HG03095 (cell line): ENCODE data around the gene TTC9B.
A peak's percentile ranks its signal among the peaks of the same experiment; 100 is the strongest.

Experiments
- ATAC-seq: cut with Tn5 transposase; IDR thresholded peaks from one replicate; pipeline ENCODE4 v1.9.1; 2021; ENCODE audit warnings: moderate library complexity; ENCODE audit not compliant: unreplicated experiment

TTC9B gene

DNA sequence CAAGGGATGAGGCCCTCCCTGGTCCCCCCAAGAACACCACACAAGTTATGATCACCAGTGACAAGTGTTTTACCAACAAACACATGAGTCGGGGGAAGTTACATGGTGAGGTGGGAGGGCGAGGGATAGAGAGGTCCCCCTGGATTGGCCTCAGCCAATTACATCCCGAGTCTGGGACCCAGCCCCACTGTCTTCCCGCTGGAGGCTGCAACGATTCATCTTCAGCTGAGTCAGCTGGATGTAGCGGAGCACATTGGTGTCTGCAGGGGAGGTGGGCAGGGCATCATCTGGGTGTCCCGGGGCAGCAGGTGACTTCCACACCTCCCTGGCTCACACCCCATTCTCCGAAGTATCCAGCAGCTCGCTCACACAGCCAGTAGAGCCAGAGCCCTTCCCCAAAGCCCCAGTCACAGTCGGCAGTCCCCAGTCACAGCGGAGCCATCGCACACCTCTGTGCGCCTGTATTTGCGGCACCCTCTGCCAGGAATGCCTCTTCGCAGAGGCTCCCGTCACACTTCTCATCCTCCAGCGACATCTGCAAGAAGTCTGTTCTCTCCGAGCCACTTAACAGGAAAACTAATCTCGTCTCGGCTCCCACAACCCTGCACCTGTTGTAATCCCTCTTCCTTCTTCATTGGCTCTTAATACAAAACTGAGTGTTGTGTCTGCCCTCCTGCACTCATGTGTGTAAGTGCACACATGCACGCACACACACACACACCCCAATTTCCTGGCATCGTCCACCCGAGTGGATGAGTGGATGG is 2.0 kb downstream of the TTC9B start:
- no peak for ATAC-seq

DNA sequence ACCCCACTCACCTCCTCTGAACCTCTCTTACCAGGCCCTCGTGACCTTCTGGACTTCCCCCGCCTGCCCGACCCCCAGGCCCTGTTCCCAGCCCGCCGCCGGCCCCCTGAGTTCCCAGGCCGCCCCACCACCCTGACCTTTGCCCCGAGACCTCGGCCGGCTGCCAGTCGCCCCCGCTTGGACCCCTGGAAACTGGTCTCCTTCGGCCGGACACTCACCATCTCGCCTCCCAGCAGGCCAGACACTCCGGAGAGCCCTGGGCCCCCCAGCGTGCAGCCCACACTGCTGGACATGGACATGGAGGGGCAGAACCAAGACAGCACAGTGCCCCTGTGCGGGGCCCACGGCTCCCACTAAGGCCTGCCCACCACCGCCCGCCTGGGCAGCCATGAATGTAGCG is 3.2 kb downstream of the TTC9B start:
- no peak for ATAC-seq

DNA sequence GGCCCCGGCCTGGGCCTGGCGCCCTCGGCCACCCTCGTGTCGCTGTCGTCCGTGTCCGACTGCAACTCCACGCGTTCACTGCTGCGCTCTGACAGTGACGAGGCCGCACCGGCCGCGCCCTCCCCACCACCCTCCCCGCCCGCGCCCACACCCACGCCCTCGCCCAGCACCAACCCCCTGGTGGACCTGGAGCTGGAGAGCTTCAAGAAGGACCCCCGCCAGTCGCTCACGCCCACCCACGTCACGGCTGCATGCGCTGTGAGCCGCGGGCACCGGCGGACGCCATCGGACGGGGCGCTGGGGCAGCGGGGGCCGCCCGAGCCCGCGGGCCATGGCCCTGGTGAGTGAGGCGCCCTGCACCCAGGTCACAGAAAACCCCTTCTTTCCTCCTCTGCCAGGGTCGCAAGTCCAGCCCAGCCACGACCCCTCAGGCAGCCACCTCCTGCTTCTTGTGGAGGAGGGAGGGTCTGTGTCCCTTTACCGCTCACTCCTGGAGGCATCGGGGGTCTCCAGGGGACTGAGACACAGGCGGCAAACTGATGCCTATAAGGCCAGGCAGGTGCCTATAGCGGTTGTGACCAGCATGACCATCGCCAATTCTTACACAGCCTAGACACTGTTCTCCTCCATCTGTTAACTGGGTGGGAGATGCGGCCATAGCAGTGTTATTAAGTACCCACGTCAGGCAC is 4.2 kb downstream of the TTC9B start:
- ATAC-seq, result no peak

DNA sequence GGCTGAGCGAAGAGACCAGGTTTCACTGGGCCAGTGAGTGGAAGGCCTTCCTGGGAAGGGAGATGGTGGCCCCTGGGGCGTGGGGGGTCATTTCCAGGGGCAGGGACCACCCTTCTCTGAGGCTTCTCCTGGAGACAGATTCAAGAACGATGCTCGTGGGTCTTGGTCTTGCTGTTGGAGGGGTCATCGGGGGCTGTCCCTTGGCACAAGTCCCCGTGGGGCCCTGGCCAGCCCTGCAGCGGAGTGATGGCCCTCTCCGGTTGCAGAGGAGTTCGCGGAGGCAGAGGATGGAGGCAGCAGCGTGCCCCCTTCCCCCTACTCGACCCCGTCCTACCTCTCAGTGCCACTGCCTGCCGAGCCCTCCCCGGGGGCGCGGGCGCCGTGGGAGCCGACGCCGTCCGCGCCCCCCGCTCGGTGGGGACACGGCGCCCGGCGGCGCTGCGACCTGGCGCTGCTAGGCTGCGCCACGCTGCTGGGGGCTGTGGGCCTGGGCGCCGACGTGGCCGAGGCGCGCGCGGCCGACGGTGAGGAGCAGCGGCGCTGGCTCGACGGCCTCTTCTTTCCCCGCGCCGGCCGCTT is 4.8 kb downstream of the TTC9B start:
- no peak for ATAC-seq

DNA sequence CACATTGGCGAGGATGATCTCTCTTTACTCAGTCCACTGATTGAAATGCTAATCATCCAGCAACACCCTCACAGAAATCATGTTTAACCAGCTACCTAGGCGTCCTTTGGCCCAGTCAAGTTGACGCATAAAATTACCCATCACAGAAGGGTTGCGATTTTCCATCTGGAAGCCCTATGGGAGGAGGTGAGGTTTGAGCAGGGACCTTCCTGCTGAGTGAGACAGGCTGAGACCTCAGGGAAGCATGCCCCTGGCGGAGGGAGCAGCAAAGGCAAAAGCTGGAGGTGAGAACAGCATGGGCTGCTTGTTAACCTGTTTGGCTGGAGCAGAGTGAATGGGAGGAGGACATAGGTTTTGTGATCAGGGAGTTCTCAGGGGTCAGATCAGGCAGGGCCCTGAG is 7.3 kb downstream of the TTC9B start:
- no peak for ATAC-seq

DNA sequence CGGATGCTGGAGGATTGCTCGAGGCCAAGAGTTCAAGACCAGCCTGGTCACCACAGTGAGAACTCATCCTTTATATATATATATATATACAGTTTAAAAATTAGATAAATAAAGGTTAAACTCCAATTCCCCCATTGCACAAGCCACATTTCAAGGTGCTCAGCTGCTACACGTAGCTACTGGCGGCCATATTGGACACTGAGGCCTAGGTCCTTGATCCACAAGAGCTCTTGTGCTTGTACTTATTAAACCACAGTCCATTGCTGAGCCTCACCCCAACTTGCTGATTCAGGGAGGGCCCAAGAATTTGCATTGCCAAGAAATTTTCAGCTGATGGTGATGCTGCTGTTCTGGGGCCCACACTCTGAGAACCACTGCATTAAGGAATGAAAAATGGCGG is 9.6 kb downstream of the TTC9B start:
- no peak for ATAC-seq

DNA sequence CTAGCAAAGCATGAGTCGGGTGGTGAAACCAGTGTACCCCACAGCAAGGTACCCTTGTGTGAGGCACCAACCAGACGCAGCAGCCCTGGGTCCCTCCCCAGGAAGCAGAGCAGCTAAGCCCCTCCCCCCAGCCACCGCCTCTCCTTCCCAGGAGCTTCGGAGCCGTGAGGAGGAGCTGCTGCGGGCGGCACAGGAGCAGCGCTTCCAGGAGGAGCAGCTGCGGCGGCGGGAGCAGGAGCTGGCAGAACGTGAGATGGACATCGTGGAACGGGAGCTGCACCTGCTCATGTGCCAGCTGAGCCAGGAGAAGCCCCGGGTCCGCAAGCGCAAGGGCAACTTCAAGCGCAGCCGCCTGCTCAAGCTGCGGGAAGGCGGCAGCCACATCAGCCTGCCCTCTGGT is 12.4 kb downstream of the TTC9B start:
- ATAC-seq, result no peak

DNA sequence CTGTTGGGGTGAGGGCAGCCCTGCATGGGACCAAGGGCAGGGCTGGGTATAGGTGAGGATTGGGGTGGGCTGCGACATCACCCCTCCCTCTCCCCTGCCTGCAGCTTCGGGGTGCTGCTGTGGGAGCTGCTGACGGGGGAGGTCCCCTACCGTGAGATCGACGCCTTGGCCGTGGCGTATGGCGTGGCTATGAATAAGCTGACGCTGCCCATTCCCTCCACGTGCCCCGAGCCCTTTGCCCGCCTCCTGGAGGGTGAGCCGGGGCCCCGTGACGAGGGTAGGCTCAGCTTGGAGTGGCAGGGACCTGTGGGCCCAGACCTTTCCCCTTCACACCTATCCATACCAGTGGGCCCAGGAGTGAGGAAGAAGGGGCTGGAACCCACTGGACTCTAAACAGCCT is 13.8 kb downstream of the TTC9B start:
- no peak for ATAC-seq

DNA sequence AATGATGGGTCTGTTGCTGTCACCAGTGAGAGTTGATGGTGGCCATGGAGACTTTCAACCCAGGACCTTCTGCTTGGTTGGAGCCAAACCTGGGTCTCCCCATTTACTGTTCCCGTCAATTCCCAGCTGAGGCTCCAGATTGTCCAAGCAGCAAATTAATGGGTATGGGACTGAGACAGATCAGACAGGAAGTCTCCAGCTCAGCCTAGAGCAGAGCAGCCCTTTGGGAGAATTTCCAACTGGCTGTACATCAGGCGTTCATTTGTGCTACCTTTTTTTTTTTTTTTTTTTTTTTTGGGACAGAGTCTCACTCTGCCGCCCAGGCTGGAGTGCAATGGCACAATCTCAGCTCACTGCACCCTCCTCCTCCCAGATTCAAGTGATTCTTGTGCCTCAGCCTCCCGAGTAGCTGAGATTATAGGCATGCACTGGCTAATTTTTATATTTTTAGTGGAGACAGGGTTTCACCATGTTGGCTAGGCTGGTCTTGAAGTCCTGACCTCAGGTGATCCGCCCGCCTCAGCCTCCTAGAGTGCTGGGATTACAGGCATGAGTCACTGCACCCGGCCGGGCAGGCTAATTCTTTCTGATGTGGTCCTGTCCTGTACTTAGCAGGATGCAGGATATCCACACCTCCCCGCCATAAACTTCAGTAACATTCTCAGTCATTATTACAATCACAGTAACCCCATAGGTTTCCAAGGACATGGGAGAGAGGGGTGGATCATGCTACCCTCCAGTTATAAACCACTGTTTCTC is 17.7 kb downstream of the TTC9B start:
- no peak for ATAC-seq

DNA sequence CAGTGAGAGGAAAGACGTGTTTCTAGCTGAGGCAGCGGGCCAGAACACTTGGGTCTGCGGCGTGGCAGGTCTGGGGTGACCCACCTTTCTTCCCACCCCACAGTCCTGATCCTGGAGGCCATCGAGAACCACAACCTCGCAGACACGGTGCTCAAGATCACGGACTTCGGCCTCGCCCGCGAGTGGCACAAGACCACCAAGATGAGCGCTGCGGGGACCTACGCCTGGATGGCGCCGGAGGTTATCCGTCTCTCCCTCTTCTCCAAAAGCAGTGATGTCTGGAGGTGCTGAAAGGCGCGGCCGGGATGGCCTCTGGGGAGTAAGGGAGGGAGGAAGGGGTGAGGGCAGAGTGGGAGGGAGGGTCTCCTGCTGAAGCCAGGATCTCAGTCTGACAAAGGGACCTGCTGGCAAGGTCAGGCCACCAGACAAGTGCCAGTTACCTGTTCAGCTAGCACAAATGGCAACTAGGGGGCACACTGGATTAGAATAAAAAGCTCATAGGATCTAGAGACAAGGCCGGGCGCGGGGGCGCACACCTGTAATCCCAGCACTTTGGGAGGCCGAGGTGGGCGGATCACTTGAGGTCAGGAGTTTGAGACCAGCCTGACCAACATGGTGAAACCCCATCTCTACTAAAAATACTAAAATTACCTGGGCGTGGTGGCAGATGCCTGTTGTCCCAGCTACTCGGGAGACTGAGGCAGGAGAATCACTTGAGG is 19.8 kb downstream of the TTC9B start:
- no peak for ATAC-seq

DNA sequence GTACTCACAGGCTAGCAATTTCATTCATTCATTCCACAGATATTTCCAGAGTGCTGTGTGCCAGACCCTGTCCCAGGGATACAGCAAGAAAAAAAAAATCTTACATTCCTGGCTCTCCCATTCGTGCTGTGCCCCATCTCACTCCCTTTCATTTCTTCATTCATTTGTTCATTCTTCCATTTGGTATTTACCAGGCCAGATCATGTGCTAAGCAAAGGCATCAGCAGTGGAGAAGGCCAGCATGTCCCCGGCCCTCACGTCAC is 24.7 kb downstream of the TTC9B start:
- no peak for ATAC-seq

DNA sequence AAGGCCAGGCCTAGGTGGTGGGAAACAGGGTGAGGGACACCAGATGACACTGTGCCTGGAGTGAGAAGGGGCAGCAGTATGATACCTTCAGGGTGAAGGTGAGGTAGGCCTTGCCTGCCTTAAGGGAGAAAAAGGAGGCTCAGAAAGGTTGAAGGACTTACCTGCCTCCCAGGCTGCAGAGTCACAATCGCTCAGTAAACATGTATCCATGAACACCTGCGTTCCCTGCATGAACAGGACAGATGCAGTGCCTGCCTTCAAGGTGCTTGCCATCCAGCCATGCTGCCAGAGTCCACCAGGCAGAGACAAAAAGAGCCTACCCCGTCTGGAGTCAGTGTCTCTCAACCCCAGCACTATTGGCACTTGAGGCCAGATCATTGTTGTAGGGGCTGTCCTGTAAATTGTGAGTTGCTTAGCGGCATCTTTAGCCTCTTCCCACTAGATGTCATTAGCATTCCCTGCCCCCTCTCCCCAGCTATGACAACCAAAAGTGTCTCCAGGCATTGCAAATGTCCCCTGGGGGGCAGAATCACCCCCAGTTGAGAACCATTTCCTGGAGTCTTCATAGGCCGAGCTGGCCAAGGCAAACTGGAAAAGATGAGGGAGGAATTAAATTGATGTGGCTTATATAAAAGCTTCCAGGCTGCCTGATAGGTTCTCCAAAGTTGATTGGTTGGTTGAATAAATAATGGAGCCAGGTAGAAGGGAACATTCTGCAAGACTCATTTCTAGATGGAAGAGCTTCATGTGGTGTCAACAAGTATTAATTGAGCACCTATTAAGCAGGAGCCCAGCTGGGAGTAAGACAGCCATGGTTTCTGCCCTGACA is 25.2 kb downstream of the TTC9B start:
- ATAC-seq, result no peak

DNA sequence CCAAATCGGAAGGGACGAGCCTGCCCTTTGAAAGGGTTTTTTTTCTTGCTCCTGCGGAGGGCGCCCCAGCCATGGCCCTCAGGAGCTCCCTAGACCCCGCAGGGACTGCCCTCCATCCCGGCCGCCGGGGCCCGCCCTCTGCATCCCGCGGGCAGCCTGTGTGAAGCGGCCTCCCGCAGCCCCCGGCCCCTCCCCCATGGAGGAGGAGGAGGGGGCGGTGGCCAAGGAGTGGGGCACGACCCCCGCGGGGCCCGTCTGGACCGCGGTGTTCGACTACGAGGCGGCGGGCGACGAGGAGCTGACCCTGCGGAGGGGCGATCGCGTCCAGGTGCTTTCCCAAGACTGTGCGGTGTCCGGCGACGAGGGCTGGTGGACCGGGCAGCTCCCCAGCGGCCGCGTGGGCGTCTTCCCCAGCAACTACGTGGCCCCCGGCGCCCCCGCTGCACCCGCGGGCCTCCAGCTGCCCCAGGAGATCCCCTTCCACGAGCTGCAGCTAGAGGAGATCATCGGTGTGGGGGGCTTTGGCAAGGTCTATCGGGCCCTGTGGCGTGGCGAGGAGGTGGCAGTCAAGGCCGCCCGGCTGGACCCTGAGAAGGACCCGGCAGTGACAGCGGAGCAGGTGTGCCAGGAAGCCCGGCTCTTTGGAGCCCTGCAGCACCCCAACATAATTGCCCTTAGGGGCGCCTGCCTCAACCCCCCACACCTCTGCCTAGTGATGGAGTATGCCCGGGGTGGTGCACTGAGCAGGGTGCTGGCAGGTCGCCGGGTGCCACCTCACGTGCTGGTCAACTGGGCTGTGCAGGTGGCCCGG is 26.1 kb downstream of the TTC9B start:
- ATAC-seq, result peak; percentile 4

DNA sequence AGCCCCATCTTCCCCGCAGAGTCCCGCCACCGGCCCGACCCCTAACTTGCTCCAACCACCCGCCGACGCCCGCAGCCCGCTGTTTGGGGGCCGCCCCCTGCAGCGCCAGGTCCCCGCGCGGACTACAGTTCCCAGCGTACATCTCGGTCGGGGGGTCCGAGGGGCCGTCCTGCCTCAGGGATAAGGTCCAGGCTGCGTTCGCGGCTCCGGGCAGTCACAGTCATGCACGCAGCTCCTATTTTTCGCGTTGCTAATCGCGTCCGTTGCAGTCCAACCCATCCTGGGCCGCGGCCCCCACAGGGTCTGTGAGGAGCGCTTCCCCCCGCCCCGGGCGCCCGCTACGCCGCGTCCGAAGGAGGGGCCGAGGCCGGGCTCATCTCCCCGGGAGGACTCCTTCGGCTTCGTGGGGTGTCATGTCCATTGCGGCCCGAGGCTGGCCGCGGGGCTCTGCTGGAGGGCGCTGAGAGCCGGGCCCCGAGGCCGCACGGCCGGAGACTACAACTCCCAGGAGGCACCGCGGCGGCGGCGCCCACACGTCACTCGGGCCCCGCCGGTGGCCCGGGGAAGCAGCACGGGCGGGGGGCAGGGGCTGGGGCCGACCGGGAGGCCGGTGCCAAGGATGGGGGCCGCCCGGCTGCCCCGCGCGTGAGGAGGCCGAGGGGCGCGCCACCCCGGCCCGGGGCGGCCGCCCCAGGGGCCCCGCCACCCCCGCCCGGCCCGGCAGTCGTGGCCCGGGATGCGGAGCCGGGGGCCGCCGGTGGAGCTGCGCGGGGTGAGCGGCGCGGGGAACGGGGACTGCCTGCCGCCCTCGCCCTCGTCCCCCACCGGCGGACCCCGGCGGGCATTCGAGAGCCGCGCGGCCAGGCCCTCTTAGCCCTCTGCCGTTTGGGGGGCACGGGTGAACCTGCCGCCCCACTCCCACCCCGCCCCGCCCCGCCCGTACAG is 27.0 kb downstream of the TTC9B start, which contains the start of gene MAP3K10:
Gene MAP3K10 (plus strand): TSS at position 536 of the 945 bp plus-strand sequence. CDS start 606 bp downstream, outside the sequence.
- peak; percentile 68 for ATAC-seq

DNA sequence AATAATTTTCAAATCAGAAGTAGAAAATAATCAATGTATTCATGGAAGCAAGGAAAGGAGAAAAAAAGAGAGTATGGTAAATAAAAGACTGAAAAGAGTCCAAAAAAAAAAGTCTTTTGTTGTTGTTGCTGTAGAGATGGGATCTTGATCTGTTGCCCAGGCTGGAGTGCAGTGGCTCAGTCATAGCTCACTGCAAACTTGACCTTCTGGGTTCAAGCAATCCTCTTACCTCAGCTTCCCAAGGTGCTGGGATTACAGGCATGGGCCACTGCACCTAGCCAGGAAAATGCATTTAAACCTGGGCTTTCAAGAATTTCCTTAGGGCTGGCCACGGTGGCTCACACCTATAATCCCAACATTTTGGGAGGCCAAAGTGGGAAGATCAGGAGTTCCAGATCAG is 33.9 kb downstream of the TTC9B start:
- no peak for ATAC-seq

DNA sequence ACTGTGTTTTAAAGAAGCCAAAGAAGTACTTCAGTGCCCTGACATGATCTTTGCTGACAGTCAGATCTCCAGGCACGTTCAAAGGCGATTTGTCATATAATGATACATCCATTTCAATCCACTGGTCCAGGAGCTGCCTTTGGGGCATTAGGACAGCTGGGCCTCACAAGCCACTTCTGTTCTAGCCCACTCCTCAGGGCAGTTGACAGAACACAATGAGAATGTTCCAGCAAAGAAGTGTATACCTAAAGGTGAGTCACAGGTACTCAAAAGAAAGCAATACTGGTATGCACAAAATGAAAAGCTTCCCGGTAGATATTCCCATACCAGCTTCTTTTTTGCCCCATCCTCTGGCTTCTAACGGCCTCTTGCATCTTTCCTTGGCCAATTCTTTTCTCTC is 39.4 kb downstream of the TTC9B start:
- ATAC-seq, result no peak

DNA sequence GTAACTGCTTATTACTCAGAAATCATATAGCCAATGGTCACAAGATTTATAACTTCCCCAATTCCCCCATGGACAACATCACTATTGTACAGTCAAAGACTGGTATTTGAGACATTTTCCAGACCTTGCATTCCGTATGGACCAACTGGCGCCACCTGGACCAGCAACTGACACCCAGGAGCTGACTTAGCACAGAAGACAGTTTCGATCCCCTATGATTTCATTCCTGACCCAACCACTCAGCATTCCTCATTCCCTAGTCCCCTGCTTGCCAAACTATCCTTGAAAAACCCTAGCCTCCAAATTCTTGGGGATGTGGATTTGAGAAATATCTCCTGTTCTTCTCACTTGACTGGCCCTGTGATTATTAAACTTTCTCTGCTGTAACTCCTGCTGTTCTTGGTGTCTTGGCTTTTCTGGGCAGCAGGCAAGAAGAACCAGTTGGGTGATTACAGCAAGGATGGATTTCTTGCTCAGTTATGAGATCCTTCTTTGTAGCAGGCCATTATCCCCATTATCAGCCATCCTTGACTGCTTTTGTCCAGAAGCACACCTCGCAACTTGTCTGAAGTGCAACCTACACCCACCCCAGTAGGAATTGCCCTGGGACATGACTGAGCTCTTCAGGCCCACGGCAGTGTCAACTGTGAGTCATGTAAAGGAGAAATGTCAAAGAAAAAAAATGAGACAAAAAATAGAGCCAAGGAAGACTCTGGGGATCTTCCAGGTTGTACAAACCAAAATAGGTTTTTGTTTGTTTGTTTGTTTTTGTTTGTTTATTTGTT is 40.7 kb downstream of the TTC9B start:
- no peak for ATAC-seq

DNA sequence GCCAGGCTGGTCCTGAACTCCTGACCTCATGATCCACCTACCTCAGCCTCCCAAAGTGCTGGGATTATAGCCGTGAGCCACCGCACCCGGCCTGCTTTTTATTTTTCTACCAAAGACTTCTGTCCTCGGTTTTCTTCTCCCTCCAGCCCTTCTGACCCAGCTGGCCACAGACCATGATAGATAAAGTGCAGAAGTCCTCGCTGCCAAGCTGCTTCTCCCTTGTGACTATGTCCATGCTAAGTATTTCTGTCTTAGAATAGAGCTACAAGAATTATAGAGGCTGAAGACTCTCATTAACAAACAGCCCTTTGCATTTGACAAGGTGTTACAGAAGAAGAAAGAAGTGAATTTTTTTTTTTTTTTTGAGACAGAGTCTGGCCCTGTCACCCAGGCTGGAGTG is 42.4 kb downstream of the TTC9B start:
- ATAC-seq, result no peak
